ENCODE measurements around the gene MNT. TPM values are rescaled to one million over a fixed set of nuclear protein-coding genes. Genes with fewer than 3 reads are reported as not detected.

MNT gene
- total RNA-seq, 1 donor from 2014 or later: 3.2 TPM

Other genes starting within 250 kb of the MNT start
- 24.9 and 33.0 TPM in 2 replicates for gene SMG6, start 97.3 kb downstream of the MNT start, total RNA-seq
- gene SRR, start 97.1 kb downstream of the MNT start, total RNA-seq: 11.4 and 19.7 TPM in 2 replicates
- gene TSR1, start 64.6 kb downstream of the MNT start, total RNA-seq: 64.2 and 80.7 TPM in 2 replicates
- 34.0 and 38.1 TPM in 2 replicates for gene SGSM2, start 63.6 kb downstream of the MNT start, total RNA-seq
- gene METTL16, start 110.8 kb upstream of the MNT start, total RNA-seq: 12.7 and 18.1 TPM in 2 replicates
- 78.7 and 116 TPM in 2 replicates for gene PAFAH1B1, start 192.6 kb upstream of the MNT start, total RNA-seq